GM19372 (cell line): ENCODE data around the gene AHCTF1.

Source experiments
- ATAC-seq: cut with Tn5 transposase; IDR thresholded peaks from one replicate; pipeline ENCODE4 v1.9.1; 2021; ENCODE audit warnings: mild to moderate bottlenecking, low read depth, moderate library complexity; ENCODE audit not compliant: unreplicated experiment

Gene AHCTF1

GRCh38 chr1:246801241-246802020 lies 130.3 kb downstream of the AHCTF1 start:
- ATAC-seq: no peak

- no peak for ATAC-seq
Measured at GRCh38 chr1:246800756-246801155, 131.0 kb downstream of the AHCTF1 start.

GRCh38 chr1:246800356-246800755 lies 131.4 kb downstream of the AHCTF1 start:
- ATAC-seq: no peak

- ATAC-seq: no peak
Measured at GRCh38 chr1:246798606-246799496, 132.9 kb downstream of the AHCTF1 start.

GRCh38 chr1:246798107-246798506 lies 133.6 kb downstream of the AHCTF1 start:
- no peak for ATAC-seq

GRCh38 chr1:246797597-246797996 lies 134.2 kb downstream of the AHCTF1 start:
- no peak for ATAC-seq

- ATAC-seq: no peak
Measured at GRCh38 chr1:246797157-246797556, 134.6 kb downstream of the AHCTF1 start.

GRCh38 chr1:246795906-246796694 lies 135.6 kb downstream of the AHCTF1 start:
- no peak for ATAC-seq

- no peak for ATAC-seq
Measured at GRCh38 chr1:246794828-246795671, 136.7 kb downstream of the AHCTF1 start.

- no peak for ATAC-seq
Measured at GRCh38 chr1:246794048-246794827, 137.5 kb downstream of the AHCTF1 start.

- no peak for ATAC-seq
Measured at GRCh38 chr1:246793356-246793896, 138.3 kb downstream of the AHCTF1 start.

GRCh38 chr1:246792603-246793002 lies 139.1 kb downstream of the AHCTF1 start:
- no peak for ATAC-seq

GRCh38 chr1:246791303-246791918 lies 140.3 kb downstream of the AHCTF1 start:
- ATAC-seq: no peak

GRCh38 chr1:246790833-246791232 lies 140.9 kb downstream of the AHCTF1 start:
- ATAC-seq: no peak

- ATAC-seq: no peak
Measured at GRCh38 chr1:246790364-246790763, 141.4 kb downstream of the AHCTF1 start.

GRCh38 chr1:246789454-246790339 lies 142.1 kb downstream of the AHCTF1 start:
- no peak for ATAC-seq
